Endothelial cell of umbilical vein (primary cell): ENCODE results near the gene KIAA1217. TPM values are rescaled to one million over a fixed set of nuclear protein-coding genes. Genes with fewer than 3 reads are reported as not detected.

ENCODE experiments used
- BruUV-seq: library from RNA; stranded (reverse); fragments of 400-500 nt; replicated peaks from 2 replicates; lab custom pipeline; 2021; lab: Mats Ljungman, UMichigan
- CTCF ChIA-PET: fragments of 300-600, 350-600 bp; sonication (Branson Sonifier 250); formaldehyde crosslinking; loops from one replicate; lab custom pipeline; 2021; ENCODE audit warnings: antibody characterized with exemption, inconsistent platforms; lab: Charles Lee
- POLR2A ChIA-PET: fragments of 300-600, 350-600 bp; sonication (Branson Sonifier 250); formaldehyde crosslinking; loops from one replicate; lab custom pipeline; 2021; ENCODE audit warnings: antibody characterized with exemption, inconsistent platforms; lab: Charles Lee
- DNase-seq: peaks from one replicate; pipeline ENCODE4 v3.0.0-alpha.2; 2011; ENCODE audit warnings: low read depth, low spot score
- FAIRE-seq: peaks from 2 replicates; lab custom pipeline; 2011; peaks lifted over from hg19 to GRCh38; lab: Jason Lieb, UNC
- H2AFZ ChIP-seq: 2 replicates; pipeline ENCODE4 v1.6.0; 2012; ENCODE audit warnings: low read depth, low read length, control low read depth, inconsistent platforms
- H3K27ac ChIP-seq: 2 replicates; pipeline ENCODE4 v1.5.1; 2011; ENCODE audit warnings: low read depth, mild to moderate bottlenecking, control low read depth, low read length, moderate library complexity; ENCODE audit not compliant: insufficient read depth
- H3K27me3 ChIP-seq, 2 experiments: 2 replicates each; pipeline versions ENCODE4 v1.6.0 to v1.6.1; 2011; ENCODE audit warnings: low read length in 2 of 2, mixed read lengths in 1 of 2; ENCODE audit not compliant: control insufficient read depth in 2 of 2, insufficient read depth in 2 of 2
- H3K36me3 ChIP-seq, 2 experiments: 2 replicates in 1 of 2; 3 replicates in 1 of 2; pipeline ENCODE4 v1.5.1; 2011; ENCODE audit warnings: low read length in 2 of 2, mild to moderate bottlenecking in 1 of 2, moderate library complexity in 1 of 2; ENCODE audit not compliant: control insufficient read depth in 2 of 2, insufficient read depth in 2 of 2; ENCODE audit errors: extremely low read depth in 1 of 2
- H3K4me1 ChIP-seq: 3 replicates; pipeline ENCODE4 v1.5.1; 2011; ENCODE audit warnings: mild to moderate bottlenecking, low read length; ENCODE audit not compliant: control insufficient read depth, insufficient read depth; ENCODE audit errors: extremely low read depth
- H3K4me2 ChIP-seq: 2 replicates; pipeline ENCODE4 v1.6.1; 2011; ENCODE audit warnings: low read length, control low read depth, mixed read lengths; ENCODE audit not compliant: insufficient read depth
- H3K4me3 ChIP-seq, 3 experiments: fragments of 200-600 bp in 1 of 3; sonication (generic), shearing (Covaris generic) in 1 of 3; replicated peaks in 1 of 3; 2 replicates each; pipeline ENCODE4 v1.5.1; 2011 to 2016; ENCODE audit warnings: control low read depth in 3 of 3, low read length in 3 of 3, mild to moderate bottlenecking in 2 of 3, inconsistent platforms in 1 of 3, low read depth in 1 of 3, moderate library complexity in 1 of 3; ENCODE audit not compliant: insufficient read depth in 1 of 3
- H3K79me2 ChIP-seq: 2 replicates; pipeline ENCODE4 v1.6.0; 2012; ENCODE audit warnings: low read length, inconsistent platforms; ENCODE audit not compliant: control insufficient read depth, insufficient read depth
- H3K9ac ChIP-seq: replicated peaks from 2 replicates; pipeline ENCODE3; 2011; ENCODE audit warnings: low read length, control low read depth; ENCODE audit not compliant: insufficient read depth; ENCODE audit errors: extremely low read depth
- H3K9me1 ChIP-seq: replicated peaks from 3 replicates; pipeline ENCODE4 v1.6.0; 2011; ENCODE audit warnings: mild to moderate bottlenecking, low read length; ENCODE audit not compliant: control insufficient read depth, insufficient read depth; ENCODE audit errors: extremely low read depth
- H3K9me3 ChIP-seq: replicated peaks from 2 replicates; pipeline ENCODE4 v1.5.1; 2012; ENCODE audit warnings: low read length, inconsistent platforms; ENCODE audit not compliant: control insufficient read depth, insufficient read depth
- H4K20me1 ChIP-seq: replicated peaks from 2 replicates; pipeline ENCODE3; 2011; ENCODE audit warnings: mild to moderate bottlenecking, low read length; ENCODE audit not compliant: control insufficient read depth, insufficient read depth; ENCODE audit errors: extremely low read depth
- FOS ChIP-seq: IDR thresholded peaks from 2 replicates; pipeline ENCODE4 v1.6.1; 2011; ENCODE audit warnings: mild to moderate bottlenecking, low read length, moderate library complexity, borderline replicate concordance; ENCODE audit not compliant: insufficient read depth
- JUN ChIP-seq: IDR thresholded peaks from 2 replicates; pipeline ENCODE4 v1.6.1; 2011; ENCODE audit warnings: borderline replicate concordance, low read depth; ENCODE audit not compliant: insufficient read length, insufficient read depth
- MYC ChIP-seq: IDR thresholded peaks from one replicate; pipeline ENCODE4 v1.6.1; 2011; ENCODE audit warnings: mild to moderate bottlenecking, low read depth, low read length
- POLR2A ChIP-seq: IDR thresholded peaks from 2 replicates; pipeline ENCODE4 v1.6.1; 2012; ENCODE audit warnings: low read depth, mild to moderate bottlenecking, control low read depth, low read length
- POLR2AphosphoS5 ChIP-seq: IDR thresholded peaks from 2 replicates; pipeline ENCODE4 v1.6.1; 2012; ENCODE audit warnings: low read depth, mild to moderate bottlenecking, control low read depth, low read length, moderate library complexity; ENCODE audit not compliant: insufficient read depth
- dilution Hi-C: fragments of 300-500 bp; cut with MboI; formaldehyde crosslinking; loops from one replicate; pipeline ENCODE4 v1.15.0; 2019; ENCODE audit warnings: low sequenced_read_pairs; ENCODE audit not compliant: extremely low pct_ligation_motif_present
- intact Hi-C: fragments of 100-400 bp; cut with micrococcal nuclease; formaldehyde crosslinking; loops from one replicate; pipeline ENCODE4 v1.10.0; 2022
- polyA plus RNA-seq, 4 experiments: library from polyadenylated mRNA; depleted of rRNA in 3 of 4; stranded (reverse) in 3 of 4; unstranded in 1 of 4; fragments of >200 nt; gene quantifications; 2 replicates each; pipeline versions ENCODE4 v1.2.1 to v1.2.3, GENCODE V29; 2011 to 2012; ENCODE audit warnings: missing spikeins in 1 of 4
- total RNA-seq: library from RNA; stranded (reverse); gene quantifications from 2 replicates; pipeline ENCODE4 v1.2.3, GENCODE V29; 2021
- TF ChIP-seq, protein P1 (sequence below): IDR thresholded peaks from 2 replicates; pipeline ENCODE4 v1.6.1; 2011; ENCODE audit not compliant: insufficient read depth, insufficient read length
- TF ChIP-seq, protein P2 (sequence below), 2 donors: IDR thresholded peaks; 1 replicate in 1 of 2; 2 replicates in 1 of 2; pipeline ENCODE4 v1.5.1; 2011; ENCODE audit warnings: low read length in 2 of 2, mild to moderate bottlenecking in 2 of 2, moderate library complexity in 2 of 2, control low read depth in 1 of 2, inconsistent platforms in 1 of 2, low read depth in 1 of 2; ENCODE audit not compliant: insufficient read depth in 1 of 2; ENCODE audit errors: extremely low read depth in 1 of 2

The KIAA1217 gene
- total and polyA plus RNA-seq, 2 donors (not counting 3 experiments of a cell fraction or from before 2014, with no cell fraction given): 0.83 to 10.3 TPM

DNA sequence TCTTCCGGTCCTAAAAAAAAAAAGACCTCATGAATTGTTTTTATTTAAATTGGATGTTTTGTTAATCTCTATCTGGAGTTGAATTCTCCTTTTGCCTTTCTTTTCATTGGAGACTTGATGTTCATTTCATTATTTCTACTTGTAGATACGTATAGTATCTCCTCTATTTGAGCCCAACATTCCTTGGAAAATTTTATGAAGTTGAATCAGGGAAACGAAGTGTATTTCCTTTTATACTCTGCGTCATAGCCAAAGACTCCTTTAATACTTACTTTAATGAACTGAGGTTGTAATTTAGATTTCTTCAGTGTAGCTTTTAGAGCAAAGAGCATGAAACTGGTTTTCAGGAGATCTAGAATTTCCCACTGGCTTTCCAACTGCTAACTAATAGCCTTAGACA, 132.4 kb downstream of the KIAA1217 start:
- no peaks in the 10 kb centered on the region for H3K9me3 ChIP-seq
- no peaks in the 10 kb centered on the region for H3K27me3 ChIP-seq
- intact Hi-C loops (no loop called here), dilution Hi-C loops (no loop called here)
- H3K79me2 ChIP-seq: no peaks in the 10 kb centered on the region
- H3K9ac ChIP-seq: no peak overlapping the region
- FAIRE-seq: no peak
- POLR2A ChIA-PET: no interaction called here
- no peaks in the 10 kb centered on the region for H4K20me1 ChIP-seq
- CTCF ChIA-PET: no interaction called here
- H3K4me2 ChIP-seq: no peak overlapping the region
- H3K4me1 ChIP-seq: no peaks in the 10 kb centered on the region
- no peak overlapping the region for H3K4me3 ChIP-seq
- H3K9me1 ChIP-seq: no peaks in the 10 kb centered on the region
- no TSS peak for BruUV-seq
- H3K36me3 ChIP-seq: no peaks in the 10 kb centered on the region
- no peak overlapping the region for H2AFZ ChIP-seq
- no peak for DNase-seq
- H3K27ac ChIP-seq: no peak overlapping the region
- TF ChIP-seq, protein P1, sequence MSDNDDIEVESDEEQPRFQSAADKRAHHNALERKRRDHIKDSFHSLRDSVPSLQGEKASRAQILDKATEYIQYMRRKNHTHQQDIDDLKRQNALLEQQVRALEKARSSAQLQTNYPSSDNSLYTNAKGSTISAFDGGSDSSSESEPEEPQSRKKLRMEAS: no peak
- no peak for TF ChIP-seq MYC
- no peak for TF ChIP-seq JUN
- TF ChIP-seq, protein P2, sequence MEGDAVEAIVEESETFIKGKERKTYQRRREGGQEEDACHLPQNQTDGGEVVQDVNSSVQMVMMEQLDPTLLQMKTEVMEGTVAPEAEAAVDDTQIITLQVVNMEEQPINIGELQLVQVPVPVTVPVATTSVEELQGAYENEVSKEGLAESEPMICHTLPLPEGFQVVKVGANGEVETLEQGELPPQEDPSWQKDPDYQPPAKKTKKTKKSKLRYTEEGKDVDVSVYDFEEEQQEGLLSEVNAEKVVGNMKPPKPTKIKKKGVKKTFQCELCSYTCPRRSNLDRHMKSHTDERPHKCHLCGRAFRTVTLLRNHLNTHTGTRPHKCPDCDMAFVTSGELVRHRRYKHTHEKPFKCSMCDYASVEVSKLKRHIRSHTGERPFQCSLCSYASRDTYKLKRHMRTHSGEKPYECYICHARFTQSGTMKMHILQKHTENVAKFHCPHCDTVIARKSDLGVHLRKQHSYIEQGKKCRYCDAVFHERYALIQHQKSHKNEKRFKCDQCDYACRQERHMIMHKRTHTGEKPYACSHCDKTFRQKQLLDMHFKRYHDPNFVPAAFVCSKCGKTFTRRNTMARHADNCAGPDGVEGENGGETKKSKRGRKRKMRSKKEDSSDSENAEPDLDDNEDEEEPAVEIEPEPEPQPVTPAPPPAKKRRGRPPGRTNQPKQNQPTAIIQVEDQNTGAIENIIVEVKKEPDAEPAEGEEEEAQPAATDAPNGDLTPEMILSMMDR (IDR thresholded peaks at IDR 0.05; ENCODE audit: extremely low read depth in 1 of 2, insufficient read depth in 1 of 2, low read depth in 1 of 2, low read length in 2 of 2): no peak
- TF ChIP-seq POLR2AphosphoS5: no peak
- no peak for TF ChIP-seq POLR2A
- no peak for TF ChIP-seq FOS
